ENCODE data around the gene DHX38.

DNA sequence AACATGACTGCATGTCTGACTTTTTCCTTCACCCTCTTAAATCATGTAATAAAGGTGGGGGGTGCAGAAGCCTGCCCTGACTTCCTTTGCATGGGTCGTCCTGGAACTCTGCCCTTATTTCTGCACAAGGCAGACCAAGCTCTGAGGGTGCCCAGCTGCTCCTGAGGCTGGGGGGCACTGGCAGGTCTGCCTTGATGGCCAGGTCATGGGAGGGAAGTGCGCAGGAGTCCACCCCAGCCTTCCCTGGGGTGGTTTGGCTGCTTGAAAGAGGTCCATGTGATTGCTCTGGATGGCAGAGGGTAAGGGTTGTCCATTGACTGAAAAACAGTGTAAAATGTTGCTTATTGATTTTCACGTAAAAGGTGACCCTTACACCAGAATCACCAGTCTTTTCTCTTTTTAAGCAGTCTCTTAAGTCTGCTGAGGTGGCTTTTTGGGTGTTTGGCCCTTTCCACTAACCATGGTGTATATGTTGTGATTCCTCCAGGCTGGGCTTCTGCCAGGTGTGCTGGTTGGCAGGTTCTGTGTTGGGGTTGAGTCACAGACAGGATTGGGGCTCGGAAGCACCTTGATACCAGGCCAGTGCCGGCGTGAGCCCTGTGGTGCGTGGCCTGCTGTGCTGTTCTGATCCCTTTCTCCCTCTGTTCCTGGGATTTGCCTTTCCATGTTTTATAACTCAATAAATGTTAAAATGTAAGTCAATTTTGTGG lies 19.4 kb downstream of the DHX38 start:
- TF ChIP-seq RAD21 (IDR thresholded peaks at IDR 0.05; ENCODE audit: low read depth) (no peak), CREB1 (IDR thresholded peaks at IDR 0.05; ENCODE audit: low read depth) (no peak), TEAD4 (IDR thresholded peaks at IDR 0.05) (no peak), CEBPB (IDR thresholded peaks at IDR 0.05) (no peak), FOXM1 (IDR thresholded peaks at IDR 0.05; ENCODE audit: borderline replicate concordance, low read depth) (no peak)
- TF ChIP-seq, protein P1, sequence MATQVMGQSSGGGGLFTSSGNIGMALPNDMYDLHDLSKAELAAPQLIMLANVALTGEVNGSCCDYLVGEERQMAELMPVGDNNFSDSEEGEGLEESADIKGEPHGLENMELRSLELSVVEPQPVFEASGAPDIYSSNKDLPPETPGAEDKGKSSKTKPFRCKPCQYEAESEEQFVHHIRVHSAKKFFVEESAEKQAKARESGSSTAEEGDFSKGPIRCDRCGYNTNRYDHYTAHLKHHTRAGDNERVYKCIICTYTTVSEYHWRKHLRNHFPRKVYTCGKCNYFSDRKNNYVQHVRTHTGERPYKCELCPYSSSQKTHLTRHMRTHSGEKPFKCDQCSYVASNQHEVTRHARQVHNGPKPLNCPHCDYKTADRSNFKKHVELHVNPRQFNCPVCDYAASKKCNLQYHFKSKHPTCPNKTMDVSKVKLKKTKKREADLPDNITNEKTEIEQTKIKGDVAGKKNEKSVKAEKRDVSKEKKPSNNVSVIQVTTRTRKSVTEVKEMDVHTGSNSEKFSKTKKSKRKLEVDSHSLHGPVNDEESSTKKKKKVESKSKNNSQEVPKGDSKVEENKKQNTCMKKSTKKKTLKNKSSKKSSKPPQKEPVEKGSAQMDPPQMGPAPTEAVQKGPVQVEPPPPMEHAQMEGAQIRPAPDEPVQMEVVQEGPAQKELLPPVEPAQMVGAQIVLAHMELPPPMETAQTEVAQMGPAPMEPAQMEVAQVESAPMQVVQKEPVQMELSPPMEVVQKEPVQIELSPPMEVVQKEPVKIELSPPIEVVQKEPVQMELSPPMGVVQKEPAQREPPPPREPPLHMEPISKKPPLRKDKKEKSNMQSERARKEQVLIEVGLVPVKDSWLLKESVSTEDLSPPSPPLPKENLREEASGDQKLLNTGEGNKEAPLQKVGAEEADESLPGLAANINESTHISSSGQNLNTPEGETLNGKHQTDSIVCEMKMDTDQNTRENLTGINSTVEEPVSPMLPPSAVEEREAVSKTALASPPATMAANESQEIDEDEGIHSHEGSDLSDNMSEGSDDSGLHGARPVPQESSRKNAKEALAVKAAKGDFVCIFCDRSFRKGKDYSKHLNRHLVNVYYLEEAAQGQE (IDR thresholded peaks at IDR 0.05; ENCODE audit: low read depth) = no peak

Measured in Ishikawa (cell line).